Lung (tissue), 12 donors: ENCODE results near the gene ACSM2B. TPM values are rescaled to one million over a fixed set of nuclear protein-coding genes. Genes with fewer than 3 reads are reported as not detected.
"Not testable (repeated sequence)": the region's sequence is repeated elsewhere in the genome, so short reads cannot be mapped to it uniquely, and the experiment has no call there.

ENCODE experiments used
- ATAC-seq: fragments of 200-7000 bp; cut with Tn5 transposase; one replicate; pipeline ENCODE4 v1.9.1; 2020; ENCODE audit warnings: moderate number of reproducible peaks; ENCODE audit not compliant: insufficient read depth, low FRiP score
- DNase-seq, 3 donors: peaks; one replicate each; pipeline ENCODE4 v3.0.0-alpha.2; 2013 to 2017
- H3K27ac ChIP-seq, 2 donors: one replicate each; pipeline ENCODE4 v1.5.1; 2013; ENCODE audit warnings: mild to moderate bottlenecking in 2 of 2, moderate library complexity in 2 of 2, control low read depth in 1 of 2, inconsistent platforms in 1 of 2, low read depth in 1 of 2, low read length in 1 of 2
- H3K27me3 ChIP-seq, 3 donors: one replicate each; pipeline ENCODE4 v1.5.1; 2013; ENCODE audit warnings: low read length in 2 of 3; ENCODE audit not compliant: control insufficient read depth in 3 of 3, insufficient read depth in 3 of 3
- H3K36me3 ChIP-seq, 4 donors: one replicate each; pipeline ENCODE4 v1.5.1; 2013; ENCODE audit warnings: low read length in 4 of 4, mild to moderate bottlenecking in 1 of 4, moderate library complexity in 1 of 4; ENCODE audit not compliant: control insufficient read depth in 4 of 4, insufficient read depth in 4 of 4
- H3K4me1 ChIP-seq, 5 donors: one replicate each; pipeline ENCODE4 v1.5.1; 2013; ENCODE audit warnings: low read length in 5 of 5, mild to moderate bottlenecking in 2 of 5, moderate library complexity in 1 of 5; ENCODE audit not compliant: control insufficient read depth in 5 of 5, insufficient read depth in 5 of 5
- H3K4me3 ChIP-seq: one replicate; pipeline ENCODE4 v1.5.1; 2013; ENCODE audit warnings: mild to moderate bottlenecking, control low read depth, moderate library complexity
- H3K9ac ChIP-seq, 2 donors: one replicate each; pipeline ENCODE4 v1.5.1; 2013; ENCODE audit warnings: low read length in 2 of 2, control low read depth in 1 of 2; ENCODE audit not compliant: insufficient read depth in 1 of 2
- H3K9me3 ChIP-seq, 4 donors: one replicate each; pipeline ENCODE4 v1.5.1; 2013; ENCODE audit warnings: low read length in 3 of 4, mild to moderate bottlenecking in 1 of 4, moderate library complexity in 1 of 4; ENCODE audit not compliant: control insufficient read depth in 4 of 4, insufficient read depth in 3 of 4
- CTCF ChIP-seq: IDR thresholded peaks from 2 replicates; pipeline ENCODE4 v1.5.1; 2012; ENCODE audit warnings: mild to moderate bottlenecking; ENCODE audit errors: control extremely low read depth, extremely low read depth
- WGBS, 2 donors: extraction: QIAGEN DNeasy Blood & Tissue Kit; methylation state at CpG; one replicate each; pipeline ENCODE4 v1.1.7; 2013; 5-methylcytosine and 5-hydroxymethylcytosine counted together
- polyA plus RNA-seq, 2 donors: library from polyadenylated mRNA; stranded (reverse); fragments of 200-250 nt; gene quantifications; one replicate each; pipeline ENCODE4 v1.2.1, GENCODE V29; 2013
- total RNA-seq, 2 donors: library from RNA; depleted of rRNA in 1 of 2; stranded (reverse); fragments of >200 nt in 1 of 2; gene quantifications; one replicate each; pipeline ENCODE4 v1.2.1, GENCODE V29; 2014 to 2021
- donor health status: control.
- donor health status: control.
- donor health status: Bipolar disorder and iron deficiency.
- donor health status: healthy.
- donor health status: DM: yes; HTN: yes; CAD: no.

ACSM2B gene
- total and polyA plus RNA-seq, 4 donors, result 0.03 to 0.43 (median 0.16) TPM

- DNase-seq, H3K4me1 ChIP-seq, H3K9me3 ChIP-seq, H3K27ac ChIP-seq, H3K9ac ChIP-seq, H3K4me3 ChIP-seq, ATAC-seq, H3K27me3 ChIP-seq, H3K36me3 ChIP-seq: not testable (repeated sequence)
- WGBS, 2 donors, result 85 to 86% methylated on average over 1 of the region's 1 CpG
Measured at GRCh38 chr16:20546951-20547350, 29.2 kb downstream of the ACSM2B start.

GRCh38 chr16:20546278-20546853, 29.8 kb downstream of the ACSM2B start:
- ATAC-seq, H3K4me1 ChIP-seq, H3K9me3 ChIP-seq, H3K27ac ChIP-seq, H3K27me3 ChIP-seq, DNase-seq, H3K9ac ChIP-seq, H3K36me3 ChIP-seq, H3K4me3 ChIP-seq: not testable (repeated sequence)
- 50 to 52% methylated on average over 5 of the region's 5 CpGs for WGBS, 2 donors

GRCh38 chr16:20540603-20541316, 35.4 kb downstream of the ACSM2B start:
- H3K27me3 ChIP-seq, ATAC-seq, H3K4me3 ChIP-seq, H3K9ac ChIP-seq, H3K27ac ChIP-seq, H3K9me3 ChIP-seq, H3K4me1 ChIP-seq, H3K36me3 ChIP-seq, DNase-seq: not testable (repeated sequence)
- 66 to 67% methylated on average over 5 of the region's 5 CpGs for WGBS, 2 donors

- no peak for TF ChIP-seq CTCF
- Histone ChIP-seq H3K9me3 (no peaks in the 10 kb centered on the region), H3K4me3 (no peak overlapping the region), H3K4me1 (no peaks in the 10 kb centered on the region), H3K9ac (no peak overlapping the region), H3K27me3 (no peaks in the 10 kb centered on the region), H3K36me3 (no peaks in the 10 kb centered on the region), H3K27ac (no peak overlapping the region)
- DNase-seq (no peak), ATAC-seq (no peak)
- 37 to 38% methylated on average over 5 of the region's 5 CpGs for WGBS, 2 donors
Measured at GRCh38 chr16:20538687-20539086, 37.5 kb downstream of the ACSM2B start.

GRCh38 chr16:20538181-20538580, 38.0 kb downstream of the ACSM2B start:
- no peaks in the 10 kb centered on the region for H3K36me3 ChIP-seq
- no peak for TF ChIP-seq CTCF
- no peak overlapping the region for H3K4me3 ChIP-seq
- no peak for ATAC-seq
- H3K9ac ChIP-seq, result no peak overlapping the region
- H3K27me3 ChIP-seq, result no peaks in the 10 kb centered on the region
- H3K27ac ChIP-seq, result no peak overlapping the region
- no peaks in the 10 kb centered on the region for H3K9me3 ChIP-seq
- no peak for DNase-seq
- no peaks in the 10 kb centered on the region for H3K4me1 ChIP-seq
- WGBS, 2 donors, result 0% methylated on average over 1 of the region's 1 CpG

GRCh38 chr16:20536669-20537068, 39.5 kb downstream of the ACSM2B start:
- not testable (repeated sequence) for H3K36me3 ChIP-seq, H3K9ac ChIP-seq, H3K27me3 ChIP-seq, ATAC-seq, H3K4me3 ChIP-seq, DNase-seq, H3K9me3 ChIP-seq, H3K27ac ChIP-seq, H3K4me1 ChIP-seq
- WGBS, 2 donors, result 74 to 87% methylated on average over 1 of the region's 1 CpG

GRCh38 chr16:20532284-20532792, 43.8 kb downstream of the ACSM2B start:
- not testable (repeated sequence) for ATAC-seq, H3K36me3 ChIP-seq, DNase-seq, H3K27me3 ChIP-seq, H3K9ac ChIP-seq, H3K9me3 ChIP-seq, H3K4me1 ChIP-seq, H3K4me3 ChIP-seq, H3K27ac ChIP-seq
- no CpG with 5 or more reads among the region's 3 CpGs for WGBS, 2 donors
